ENCODE measurements around the gene WARS2.

DNA sequence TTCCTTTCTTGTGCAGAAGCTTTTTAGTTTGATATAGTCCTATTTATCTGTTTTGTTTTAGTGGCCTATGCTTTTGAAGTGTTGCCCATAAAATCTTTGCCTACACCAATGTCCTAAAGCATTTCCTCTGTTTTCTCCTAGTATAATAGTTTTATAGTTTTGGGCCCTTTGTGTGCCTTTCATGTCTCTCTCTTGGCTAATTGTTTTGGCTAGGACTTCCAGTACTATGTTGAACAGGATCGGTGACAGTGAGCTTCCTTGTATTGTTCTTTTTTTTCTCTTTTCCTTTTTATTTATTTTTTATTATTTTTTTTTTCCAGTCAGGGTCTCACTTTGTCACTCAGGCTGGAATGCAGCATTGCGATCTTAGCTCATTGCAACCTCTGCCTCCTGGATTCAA is 47.0 kb upstream of the WARS2 start:
- no peak for TF ChIP-seq POLR2A (IDR thresholded peaks at IDR 0.05; ENCODE audit: low read length)
- no peak for TF ChIP-seq GATA1 (IDR thresholded peaks at IDR 0.05; ENCODE audit: low read depth, low read length)

Data from erythroblast (primary cell).